HG02840 (cell line): ENCODE measurements around the gene RAD51B.

Experiments
- ATAC-seq: cut with Tn5 transposase; IDR thresholded peaks from one replicate; pipeline ENCODE4 v1.9.1; 2021; ENCODE audit warnings: mild to moderate bottlenecking, moderate library complexity, moderate number of reproducible peaks; ENCODE audit not compliant: unreplicated experiment, low FRiP score

RAD51B gene

GRCh38 chr14:68604822-68605221, 785.2 kb downstream of the RAD51B start:
- no peak for ATAC-seq

- no peak for ATAC-seq
These were observed 786.6 kb downstream of the RAD51B start for GRCh38 chr14:68606176-68606575.

- ATAC-seq: no peak
These were observed 787.1 kb downstream of the RAD51B start for GRCh38 chr14:68606644-68607043.

- ATAC-seq: no peak
These were observed 787.7 kb downstream of the RAD51B start for GRCh38 chr14:68607081-68607866.

GRCh38 chr14:68607867-68608573, 788.4 kb downstream of the RAD51B start:
- ATAC-seq: no peak

GRCh38 chr14:68608574-68608962, 789.0 kb downstream of the RAD51B start:
- ATAC-seq: no peak

GRCh38 chr14:68609012-68609411, 789.4 kb downstream of the RAD51B start:
- no peak for ATAC-seq

GRCh38 chr14:68610251-68610793, 790.7 kb downstream of the RAD51B start:
- ATAC-seq: no peak

- ATAC-seq: no peak
These were observed 792.0 kb downstream of the RAD51B start for GRCh38 chr14:68611599-68611998.

- ATAC-seq: no peak
These were observed 792.5 kb downstream of the RAD51B start for GRCh38 chr14:68612049-68612448.

GRCh38 chr14:68616221-68616902, 796.8 kb downstream of the RAD51B start:
- no peak for ATAC-seq

- no peak for ATAC-seq
These were observed 800.4 kb downstream of the RAD51B start for GRCh38 chr14:68619790-68620574.

- ATAC-seq: no peak
These were observed 802.1 kb downstream of the RAD51B start for GRCh38 chr14:68621400-68622365.

- ATAC-seq: no peak
These were observed 803.3 kb downstream of the RAD51B start for GRCh38 chr14:68622856-68623255.

- ATAC-seq: no peak
These were observed 803.7 kb downstream of the RAD51B start for GRCh38 chr14:68623307-68623706.

- no peak for ATAC-seq
These were observed 804.2 kb downstream of the RAD51B start for GRCh38 chr14:68623826-68624225.

- no peak for ATAC-seq
These were observed 805.1 kb downstream of the RAD51B start for GRCh38 chr14:68624541-68625220.

- ATAC-seq: no peak
These were observed 805.9 kb downstream of the RAD51B start for GRCh38 chr14:68625366-68626090.
